SK-N-SH treated with all-trans-retinoic acid at 6 μM for 48 hours (cell line): ENCODE measurements around the gene GLA.

Experiments used
- ARNTL ChIP-seq: fragments of 450-650 bp; formaldehyde crosslinking; IDR thresholded peaks from 2 replicates; pipeline ENCODE4 v1.5.0; 2020; ENCODE audit warnings: low read depth, mild to moderate bottlenecking, moderate library complexity, borderline replicate concordance
- CREB5 ChIP-seq: fragments of 250-450 bp; sonication (Bioruptor Pico); IDR thresholded peaks from 2 replicates; pipeline ENCODE4 v1.5.1; 2020; ENCODE audit warnings: low read depth, mild to moderate bottlenecking, moderate library complexity
- CSDC2 ChIP-seq: fragments of 250-450 bp; sonication (Bioruptor Pico); IDR thresholded peaks from 2 replicates; pipeline ENCODE4 v1.5.0; 2020; ENCODE audit warnings: mild to moderate bottlenecking, moderate library complexity
- CSRNP3 ChIP-seq: fragments of 250-450 bp; sonication (Bioruptor Pico); IDR thresholded peaks from 2 replicates; pipeline ENCODE4 v1.5.1; 2021; ENCODE audit warnings: mild to moderate bottlenecking, moderate library complexity
- ISL1 ChIP-seq: fragments of 250-450 bp; sonication (Bioruptor Pico); IDR thresholded peaks from 2 replicates; pipeline ENCODE4 v2.1.2; 2022; ENCODE audit warnings: mild to moderate bottlenecking, moderate library complexity
- OSR1 ChIP-seq: fragments of 250-450 bp; sonication (Bioruptor Pico); IDR thresholded peaks from 2 replicates; pipeline ENCODE4 v1.8.0; 2022; ENCODE audit warnings: moderate library complexity, mild to moderate bottlenecking, inconsistent platforms
- PPARA ChIP-seq: fragments of 250-450 bp; sonication (Bioruptor Pico); IDR thresholded peaks from 2 replicates; pipeline ENCODE4 v1.5.0; 2020; ENCODE audit warnings: mild to moderate bottlenecking, borderline replicate concordance
- RARB ChIP-seq: fragments of 250-450 bp; sonication (Bioruptor Pico); IDR thresholded peaks from 2 replicates; pipeline ENCODE4 v1.8.0; 2021; ENCODE audit warnings: mild to moderate bottlenecking, moderate library complexity
- TCF4 ChIP-seq: fragments of 250-450 bp; sonication (Bioruptor Pico); IDR thresholded peaks from 2 replicates; pipeline ENCODE4 v1.8.0; 2021; ENCODE audit warnings: mild to moderate bottlenecking, moderate library complexity, borderline replicate concordance
- TOX ChIP-seq: fragments of 250-450 bp; sonication (Bioruptor Pico); IDR thresholded peaks from 2 replicates; pipeline ENCODE4 v1.8.0; 2021; ENCODE audit warnings: mild to moderate bottlenecking, moderate library complexity, borderline replicate concordance
- ZC3H10 ChIP-seq: fragments of 250-450 bp; sonication (Bioruptor Pico); IDR thresholded peaks from 2 replicates; pipeline ENCODE4 v1.5.1; 2021; ENCODE audit warnings: mild to moderate bottlenecking, moderate library complexity
- ZFP30 ChIP-seq: fragments of 450-650 bp; formaldehyde crosslinking; IDR thresholded peaks from 2 replicates; pipeline ENCODE4 v1.5.0; 2022; ENCODE audit warnings: mild to moderate bottlenecking, moderate library complexity
- ZNF8 ChIP-seq: fragments of 450-650 bp; formaldehyde crosslinking; IDR thresholded peaks from 2 replicates; pipeline ENCODE4 v1.5.0; 2020; ENCODE audit warnings: mild to moderate bottlenecking, moderate library complexity
- TF ChIP-seq, protein P1 (sequence below): fragments of 250-450 bp; sonication (Bioruptor Pico); IDR thresholded peaks from 2 replicates; pipeline ENCODE4 v1.8.0; 2020; ENCODE audit warnings: mild to moderate bottlenecking, moderate library complexity, borderline replicate concordance

DNA sequence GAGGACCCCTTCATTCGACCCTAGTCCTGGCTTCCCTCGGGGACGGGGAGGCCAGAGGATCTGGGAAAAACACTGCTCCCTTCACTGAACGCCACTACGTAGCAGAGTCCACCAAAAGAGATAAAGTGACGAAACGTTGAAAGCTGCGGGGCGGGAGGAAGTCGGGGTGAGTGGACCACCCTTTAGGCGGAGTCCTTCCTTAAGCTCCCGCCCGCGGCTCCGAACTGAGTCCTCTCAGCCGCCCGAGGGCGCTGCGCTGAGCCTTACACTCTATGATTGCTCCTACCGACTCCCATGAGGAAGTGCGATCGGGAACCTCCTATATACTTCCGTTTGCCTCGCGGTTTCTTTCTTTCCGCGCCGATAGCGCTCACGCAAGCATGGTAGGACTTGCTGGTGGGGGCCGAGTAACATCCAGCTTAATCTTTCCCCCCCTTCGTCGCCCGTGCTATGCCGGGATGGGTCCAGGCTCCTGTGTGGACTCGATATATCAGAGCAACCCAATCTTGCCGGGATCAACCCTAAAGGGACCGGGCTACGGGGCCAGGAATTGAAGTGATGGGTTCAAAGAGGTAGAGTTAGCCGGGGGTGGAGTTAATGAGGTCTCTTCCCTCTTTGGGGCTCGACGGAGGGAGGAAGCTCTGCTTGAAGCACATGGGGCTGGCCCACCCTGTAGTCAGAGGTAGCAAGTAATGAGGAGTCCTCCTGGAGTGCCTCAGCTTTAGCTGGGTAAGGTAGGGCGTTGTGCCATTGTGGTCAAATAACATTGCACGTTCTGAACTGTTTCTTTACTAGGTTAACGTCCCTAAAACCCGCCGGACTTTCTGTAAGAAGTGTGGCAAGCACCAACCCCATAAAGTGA is 16.8 kb downstream of the GLA start, which contains the start of gene RPL36A:
- TF ChIP-seq ISL1 (CRISPR knock-in tag), result no peak
- no peak for TF ChIP-seq TCF4 (CRISPR knock-in tag)
- TF ChIP-seq CSRNP3 (CRISPR knock-in tag), result no peak; the same call in 1 of the 2 replicates
- TF ChIP-seq, protein P1, sequence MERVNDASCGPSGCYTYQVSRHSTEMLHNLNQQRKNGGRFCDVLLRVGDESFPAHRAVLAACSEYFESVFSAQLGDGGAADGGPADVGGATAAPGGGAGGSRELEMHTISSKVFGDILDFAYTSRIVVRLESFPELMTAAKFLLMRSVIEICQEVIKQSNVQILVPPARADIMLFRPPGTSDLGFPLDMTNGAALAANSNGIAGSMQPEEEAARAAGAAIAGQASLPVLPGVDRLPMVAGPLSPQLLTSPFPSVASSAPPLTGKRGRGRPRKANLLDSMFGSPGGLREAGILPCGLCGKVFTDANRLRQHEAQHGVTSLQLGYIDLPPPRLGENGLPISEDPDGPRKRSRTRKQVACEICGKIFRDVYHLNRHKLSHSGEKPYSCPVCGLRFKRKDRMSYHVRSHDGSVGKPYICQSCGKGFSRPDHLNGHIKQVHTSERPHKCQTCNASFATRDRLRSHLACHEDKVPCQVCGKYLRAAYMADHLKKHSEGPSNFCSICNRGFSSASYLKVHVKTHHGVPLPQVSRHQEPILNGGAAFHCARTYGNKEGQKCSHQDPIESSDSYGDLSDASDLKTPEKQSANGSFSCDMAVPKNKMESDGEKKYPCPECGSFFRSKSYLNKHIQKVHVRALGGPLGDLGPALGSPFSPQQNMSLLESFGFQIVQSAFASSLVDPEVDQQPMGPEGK, result peak; percentile 45; the same call in 1 of the 2 replicates
- TF ChIP-seq ZNF8 (CRISPR knock-in tag), result no peak
- TF ChIP-seq CSDC2 (CRISPR knock-in tag), result no peak
- no peak for TF ChIP-seq OSR1
- TF ChIP-seq ARNTL (CRISPR knock-in tag), result no peak
- TF ChIP-seq PPARA, result no peak
- no peak for TF ChIP-seq TOX (CRISPR knock-in tag)
- peak; percentile 42; the same call in 1 of the 2 replicates for TF ChIP-seq RARB (CRISPR knock-in tag)
- no peak for TF ChIP-seq ZC3H10 (CRISPR knock-in tag)
- no peak; the same call in 1 of the 2 replicates for TF ChIP-seq CREB5 (CRISPR knock-in tag)
- TF ChIP-seq ZFP30 (CRISPR knock-in tag), result 0 out of 2 replicates have a peak, but pooled peaks have one; percentile 22
